Subcutaneous abdominal adipose tissue (tissue), 5 donors: ENCODE measurements around the gene POC1B.

ENCODE experiments used
- H3K27ac ChIP-seq: one replicate; pipeline ENCODE4 v1.7.0; 2013; ENCODE audit warnings: low read depth, mild to moderate bottlenecking, inconsistent platforms, low read length, moderate library complexity
- H3K27me3 ChIP-seq, 5 donors: one replicate each; pipeline ENCODE4 v1.7.0; 2013; ENCODE audit warnings: low read length in 5 of 5, inconsistent platforms in 1 of 5; ENCODE audit not compliant: control insufficient read depth in 5 of 5, insufficient read depth in 4 of 5
- H3K36me3 ChIP-seq, 5 donors: one replicate each; pipeline ENCODE4 v1.7.0; 2013; ENCODE audit warnings: low read length in 5 of 5; ENCODE audit not compliant: control insufficient read depth in 5 of 5, insufficient read depth in 5 of 5
- H3K4me1 ChIP-seq, 5 donors: one replicate each; pipeline ENCODE4 v1.7.0; 2013; ENCODE audit warnings: low read length in 5 of 5, mild to moderate bottlenecking in 3 of 5, moderate library complexity in 1 of 5; ENCODE audit not compliant: control insufficient read depth in 5 of 5, insufficient read depth in 5 of 5
- H3K4me3 ChIP-seq, 5 donors: one replicate each; pipeline ENCODE4 v1.7.0; 2013; ENCODE audit warnings: low read length in 5 of 5, low read depth in 1 of 5
- H3K9ac ChIP-seq, 5 donors: one replicate each; pipeline ENCODE4 v1.7.0; 2013; ENCODE audit warnings: low read length in 5 of 5, mild to moderate bottlenecking in 4 of 5, moderate library complexity in 3 of 5
- H3K9me3 ChIP-seq, 5 donors: one replicate each; pipeline ENCODE4 v1.7.0; 2013; ENCODE audit warnings: low read length in 5 of 5; ENCODE audit not compliant: control insufficient read depth in 5 of 5
- donor health status: healthy.
- donor health status: healthy.
- donor health status: healthy.
- donor health status: healthy.
- donor health status: healthy.

Gene POC1B

GRCh38 chr12:89523393-89523792 lies 2.5 kb downstream of the POC1B start:
- Histone ChIP-seq H3K9me3 (no peaks in the 10 kb centered on the region), H3K36me3 (peaks cover 0 to 2% (median 0%) of the 10 kb centered on the region in 5 donors), H3K4me3 (peak overlapping the region in 4 of 5 donors; percentile 78 to 99 (median 90)), H3K27me3 (no peaks in the 10 kb centered on the region), H3K4me1 (peaks cover 2 to 45% (median 41%) of the 10 kb centered on the region in 5 donors), H3K27ac (no peak overlapping the region), H3K9ac (peak overlapping the region in 3 of 5 donors; percentile 94 to 96 (median 95))

GRCh38 chr12:89521364-89522223 lies 4.3 kb downstream of the POC1B start:
- no peaks in the 10 kb centered on the region for H3K9me3 ChIP-seq
- H3K36me3 ChIP-seq: peaks cover 0 to 2% (median 0%) of the 10 kb centered on the region in 5 donors
- no peaks in the 10 kb centered on the region for H3K27me3 ChIP-seq
- no peak overlapping the region for H3K27ac ChIP-seq
- peak overlapping the region in 1 of 5 donors; percentile 20 for H3K9ac ChIP-seq
- peaks cover 2 to 38% (median 36%) of the 10 kb centered on the region in 5 donors for H3K4me1 ChIP-seq
- H3K4me3 ChIP-seq: peak overlapping the region in 3 of 5 donors; percentile 4 to 21 (median 17)

- H3K9me3 ChIP-seq: no peaks in the 10 kb centered on the region
- H3K4me1 ChIP-seq: peaks cover 0 to 15% (median 14%) of the 10 kb centered on the region in 5 donors
- H3K27me3 ChIP-seq: no peaks in the 10 kb centered on the region
- no peak overlapping the region for H3K27ac ChIP-seq
- H3K4me3 ChIP-seq: no peak overlapping the region
- no peak overlapping the region for H3K9ac ChIP-seq
- H3K36me3 ChIP-seq: peaks cover 0 to 2% (median 0%) of the 10 kb centered on the region in 5 donors
Measured at GRCh38 chr12:89517720-89518119, 8.1 kb downstream of the POC1B start.

- Histone ChIP-seq H3K9ac (no peak overlapping the region), H3K4me3 (no peak overlapping the region), H3K27me3 (no peaks in the 10 kb centered on the region), H3K4me1 (peaks cover 0 to 5% (median 5%) of the 10 kb centered on the region in 5 donors), H3K27ac (no peak overlapping the region), H3K36me3 (no peaks in the 10 kb centered on the region), H3K9me3 (no peaks in the 10 kb centered on the region)
Measured at GRCh38 chr12:89516633-89517032, 9.2 kb downstream of the POC1B start.

- H3K4me3 ChIP-seq: no peak overlapping the region
- H3K27me3 ChIP-seq: no peaks in the 10 kb centered on the region
- H3K9me3 ChIP-seq: no peaks in the 10 kb centered on the region
- no peak overlapping the region for H3K9ac ChIP-seq
- H3K36me3 ChIP-seq: no peaks in the 10 kb centered on the region
- no peak overlapping the region for H3K27ac ChIP-seq
- H3K4me1 ChIP-seq: no peaks in the 10 kb centered on the region
Measured at GRCh38 chr12:89514751-89515150, 11.1 kb downstream of the POC1B start.

- no peak overlapping the region for H3K9ac ChIP-seq
- no peaks in the 10 kb centered on the region for H3K36me3 ChIP-seq
- H3K4me3 ChIP-seq: no peak overlapping the region
- no peaks in the 10 kb centered on the region for H3K9me3 ChIP-seq
- no peaks in the 10 kb centered on the region for H3K27me3 ChIP-seq
- no peak overlapping the region for H3K27ac ChIP-seq
- no peaks in the 10 kb centered on the region for H3K4me1 ChIP-seq
Measured at GRCh38 chr12:89513544-89513943, 12.3 kb downstream of the POC1B start.

GRCh38 chr12:89507015-89507824 lies 18.6 kb downstream of the POC1B start:
- H3K4me1 ChIP-seq: no peaks in the 10 kb centered on the region
- H3K27ac ChIP-seq: no peak overlapping the region
- H3K9me3 ChIP-seq: no peaks in the 10 kb centered on the region
- H3K9ac ChIP-seq: no peak overlapping the region
- no peaks in the 10 kb centered on the region for H3K27me3 ChIP-seq
- H3K4me3 ChIP-seq: no peak overlapping the region
- no peaks in the 10 kb centered on the region for H3K36me3 ChIP-seq

GRCh38 chr12:89506050-89506449 lies 19.8 kb downstream of the POC1B start:
- Histone ChIP-seq H3K4me1 (no peaks in the 10 kb centered on the region), H3K9me3 (no peaks in the 10 kb centered on the region), H3K27ac (no peak overlapping the region), H3K27me3 (no peaks in the 10 kb centered on the region), H3K4me3 (no peak overlapping the region), H3K36me3 (no peaks in the 10 kb centered on the region), H3K9ac (no peak overlapping the region)

GRCh38 chr12:89504560-89505346 lies 21.1 kb downstream of the POC1B start:
- H3K4me1 ChIP-seq: no peaks in the 10 kb centered on the region
- no peak overlapping the region for H3K4me3 ChIP-seq
- H3K9ac ChIP-seq: no peak overlapping the region

More at GRCh38 chr12:89504560-89505346, 21.1 kb downstream of the POC1B start:
- H3K27me3 ChIP-seq: no peaks in the 10 kb centered on the region
- no peak overlapping the region for H3K27ac ChIP-seq
- H3K36me3 ChIP-seq: no peaks in the 10 kb centered on the region
- no peaks in the 10 kb centered on the region for H3K9me3 ChIP-seq
